GM12801 (cell line): ENCODE measurements around the gene NR4A3.

ENCODE experiments used
- TF ChIP-seq, protein P1 (sequence below): IDR thresholded peaks from one replicate; pipeline ENCODE4 v1.5.1; 2011; ENCODE audit warnings: control low read depth; ENCODE audit not compliant: insufficient read length; ENCODE audit errors: extremely low read depth

NR4A3 gene

DNA sequence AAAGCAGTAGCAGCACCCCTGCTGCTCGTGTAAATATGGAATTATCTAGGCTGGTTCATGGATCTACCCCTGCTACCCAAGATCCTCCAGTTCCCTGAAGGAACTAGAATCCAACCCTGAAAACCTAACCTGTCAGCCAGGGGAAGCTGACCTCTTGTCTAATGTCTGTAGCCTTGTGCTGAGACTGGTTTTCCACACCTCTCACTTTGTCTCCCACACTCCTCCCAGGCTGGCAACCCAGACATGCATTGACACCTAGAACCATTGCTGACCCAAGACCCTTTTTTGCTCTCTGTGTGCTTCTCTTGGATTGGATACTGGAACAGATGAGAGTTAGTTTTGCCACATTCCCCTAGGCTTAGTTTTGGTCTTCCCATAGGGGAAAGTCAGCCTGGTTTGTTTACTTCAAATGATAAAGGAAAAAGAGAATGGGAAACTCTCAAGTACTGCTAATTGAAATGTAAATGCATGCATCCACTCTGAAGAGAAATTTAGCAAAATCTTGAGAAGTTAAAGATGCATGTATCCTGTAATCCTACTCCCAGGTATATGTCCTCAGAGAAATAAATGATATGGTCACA is 36.6 kb upstream of the NR4A3 start:
- TF ChIP-seq, protein P1, sequence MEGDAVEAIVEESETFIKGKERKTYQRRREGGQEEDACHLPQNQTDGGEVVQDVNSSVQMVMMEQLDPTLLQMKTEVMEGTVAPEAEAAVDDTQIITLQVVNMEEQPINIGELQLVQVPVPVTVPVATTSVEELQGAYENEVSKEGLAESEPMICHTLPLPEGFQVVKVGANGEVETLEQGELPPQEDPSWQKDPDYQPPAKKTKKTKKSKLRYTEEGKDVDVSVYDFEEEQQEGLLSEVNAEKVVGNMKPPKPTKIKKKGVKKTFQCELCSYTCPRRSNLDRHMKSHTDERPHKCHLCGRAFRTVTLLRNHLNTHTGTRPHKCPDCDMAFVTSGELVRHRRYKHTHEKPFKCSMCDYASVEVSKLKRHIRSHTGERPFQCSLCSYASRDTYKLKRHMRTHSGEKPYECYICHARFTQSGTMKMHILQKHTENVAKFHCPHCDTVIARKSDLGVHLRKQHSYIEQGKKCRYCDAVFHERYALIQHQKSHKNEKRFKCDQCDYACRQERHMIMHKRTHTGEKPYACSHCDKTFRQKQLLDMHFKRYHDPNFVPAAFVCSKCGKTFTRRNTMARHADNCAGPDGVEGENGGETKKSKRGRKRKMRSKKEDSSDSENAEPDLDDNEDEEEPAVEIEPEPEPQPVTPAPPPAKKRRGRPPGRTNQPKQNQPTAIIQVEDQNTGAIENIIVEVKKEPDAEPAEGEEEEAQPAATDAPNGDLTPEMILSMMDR, result no peak

- TF ChIP-seq, protein P1, result no peak
These were observed 34.1 kb upstream of the NR4A3 start for GRCh38 chr9:99787556-99787955.

- TF ChIP-seq, protein P1, result no peak
These were observed 28.2 kb upstream of the NR4A3 start for GRCh38 chr9:99793528-99793927.

- TF ChIP-seq, protein P1, result no peak
These were observed 25.5 kb upstream of the NR4A3 start for GRCh38 chr9:99796231-99796630.

DNA sequence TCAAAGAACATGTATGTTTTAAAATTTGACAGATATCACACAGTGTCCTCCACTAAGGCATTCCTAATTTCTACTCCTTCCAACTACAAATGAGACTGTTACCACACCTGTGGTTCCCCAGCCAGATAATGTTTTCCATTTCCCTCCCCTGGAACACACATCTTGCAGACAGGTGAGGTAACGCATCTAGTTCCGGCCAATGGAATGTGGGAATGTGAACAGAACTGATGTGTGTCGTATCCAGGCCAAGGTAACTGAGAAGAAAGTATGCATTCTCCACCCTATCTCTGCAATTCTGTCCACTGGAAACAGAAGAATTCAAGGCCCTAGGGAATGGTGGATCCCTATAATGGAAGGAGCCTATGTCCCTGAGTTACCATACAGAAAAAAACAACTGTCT is 19.9 kb upstream of the NR4A3 start:
- TF ChIP-seq, protein P1, result no peak

DNA sequence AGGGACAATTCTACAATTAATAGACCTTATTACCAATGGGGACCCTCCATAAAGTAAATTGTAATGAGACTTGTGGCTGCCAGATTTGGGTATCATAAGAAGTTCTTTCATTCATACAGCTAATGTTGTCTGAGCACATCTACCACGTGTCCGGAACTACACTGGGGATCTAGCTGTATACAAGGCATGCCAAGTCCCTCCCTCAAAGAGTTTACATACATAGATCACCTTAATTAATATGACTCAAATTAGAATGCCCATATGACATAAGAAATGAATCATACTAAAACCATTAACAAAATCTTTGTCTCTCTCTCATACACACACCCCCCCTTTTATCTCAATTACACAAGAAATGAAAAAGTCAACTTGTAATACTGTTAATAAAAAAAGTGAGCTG is 18.0 kb upstream of the NR4A3 start:
- TF ChIP-seq, protein P1, result no peak

DNA sequence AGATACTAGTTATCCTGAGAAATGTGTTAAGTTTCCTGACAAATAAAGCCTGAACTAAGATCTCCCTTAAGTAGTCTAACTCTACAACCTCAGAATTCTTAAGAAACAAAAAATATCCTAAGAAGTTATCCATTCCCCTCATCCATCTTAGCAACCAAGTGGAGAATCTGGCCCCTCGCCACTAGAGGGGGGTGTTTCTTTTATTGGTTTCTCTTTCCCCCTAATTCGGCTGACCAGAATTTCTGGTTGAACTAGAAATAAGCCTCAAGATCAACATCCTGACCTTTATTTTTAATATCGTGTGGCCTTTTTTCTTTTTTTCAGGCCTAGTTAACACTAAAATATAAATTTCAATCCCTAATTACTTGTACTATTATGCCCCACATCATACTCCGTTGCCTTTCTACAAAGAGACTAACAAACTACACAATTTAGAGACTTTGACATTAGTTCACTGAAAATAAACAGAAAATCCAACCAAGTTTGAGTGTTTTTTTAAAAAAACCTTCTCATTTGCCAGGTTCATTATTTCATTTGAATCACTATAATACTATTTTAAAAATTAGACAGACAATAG is 14.3 kb upstream of the NR4A3 start:
- TF ChIP-seq, protein P1, result no peak
